Measurements from ENCODE around the gene ZG16B.

GRCh38 chr16:2809149-2809760 is 20.8 kb upstream of the ZG16B start:
- TF ChIP-seq CTCF (tag by site-specific recombination; IDR thresholded peaks at IDR 0.05) (no peak), ZNF560 (tag by site-specific recombination; IDR thresholded peaks at IDR 0.05; ENCODE audit: borderline replicate concordance) (no peak), HIC1 (tag by site-specific recombination; IDR thresholded peaks at IDR 0.05) (no peak), ZNF138 (tag by site-specific recombination; IDR thresholded peaks at IDR 0.05; ENCODE audit: borderline replicate concordance) (no peak), ZNF18 (tag by site-specific recombination; IDR thresholded peaks at IDR 0.05) (no peak), ZNF248 (tag by site-specific recombination; IDR thresholded peaks at IDR 0.05) (no peak), ZNF292 (tag by site-specific recombination; IDR thresholded peaks at IDR 0.05; ENCODE audit: borderline replicate concordance, low read depth) (no peak), ZNF174 (tag by site-specific recombination; IDR thresholded peaks at IDR 0.05) (no peak), ZNF157 (tag by site-specific recombination; IDR thresholded peaks at IDR 0.05) (no peak)
- TF ChIP-seq, protein P1, sequence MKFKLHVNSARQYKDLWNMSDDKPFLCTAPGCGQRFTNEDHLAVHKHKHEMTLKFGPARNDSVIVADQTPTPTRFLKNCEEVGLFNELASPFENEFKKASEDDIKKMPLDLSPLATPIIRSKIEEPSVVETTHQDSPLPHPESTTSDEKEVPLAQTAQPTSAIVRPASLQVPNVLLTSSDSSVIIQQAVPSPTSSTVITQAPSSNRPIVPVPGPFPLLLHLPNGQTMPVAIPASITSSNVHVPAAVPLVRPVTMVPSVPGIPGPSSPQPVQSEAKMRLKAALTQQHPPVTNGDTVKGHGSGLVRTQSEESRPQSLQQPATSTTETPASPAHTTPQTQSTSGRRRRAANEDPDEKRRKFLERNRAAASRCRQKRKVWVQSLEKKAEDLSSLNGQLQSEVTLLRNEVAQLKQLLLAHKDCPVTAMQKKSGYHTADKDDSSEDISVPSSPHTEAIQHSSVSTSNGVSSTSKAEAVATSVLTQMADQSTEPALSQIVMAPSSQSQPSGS (tag by site-specific recombination; IDR thresholded peaks at IDR 0.05; ENCODE audit: low read depth): no peak
